ENCODE measurements around the gene NEK6.

NEK6 gene

DNA sequence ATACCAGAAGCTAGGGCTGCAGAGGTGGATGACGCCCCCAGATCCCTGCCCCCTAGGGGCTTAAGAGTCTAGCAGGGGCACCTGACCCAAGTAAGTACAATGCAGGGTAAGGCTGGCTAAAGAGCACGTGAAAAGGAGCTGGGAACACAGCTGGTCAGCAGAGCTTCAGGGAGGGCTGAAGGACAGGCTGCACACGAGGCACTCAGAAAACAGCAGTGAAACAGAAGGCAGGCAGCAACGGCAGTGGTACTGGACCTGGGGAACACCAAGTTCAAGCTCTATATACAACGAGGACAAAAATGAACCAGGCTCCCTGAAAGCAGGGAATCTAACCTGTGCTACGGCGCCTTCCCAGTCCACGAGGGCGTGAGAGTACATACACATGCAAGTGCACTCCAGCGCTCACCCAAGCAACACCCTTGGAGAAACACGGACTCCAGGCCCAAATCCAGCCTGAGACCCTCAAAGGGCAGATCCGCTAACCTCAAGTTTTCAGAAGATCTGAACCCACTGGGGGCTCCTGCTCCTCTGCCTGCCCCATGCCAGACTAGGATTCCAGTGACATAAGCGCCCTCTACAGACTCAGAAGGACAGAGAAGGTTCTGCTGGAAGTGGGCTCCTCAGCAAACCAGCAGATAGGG lies 100.1 kb downstream of the NEK6 start:
- DNase-seq = no peak

DNA sequence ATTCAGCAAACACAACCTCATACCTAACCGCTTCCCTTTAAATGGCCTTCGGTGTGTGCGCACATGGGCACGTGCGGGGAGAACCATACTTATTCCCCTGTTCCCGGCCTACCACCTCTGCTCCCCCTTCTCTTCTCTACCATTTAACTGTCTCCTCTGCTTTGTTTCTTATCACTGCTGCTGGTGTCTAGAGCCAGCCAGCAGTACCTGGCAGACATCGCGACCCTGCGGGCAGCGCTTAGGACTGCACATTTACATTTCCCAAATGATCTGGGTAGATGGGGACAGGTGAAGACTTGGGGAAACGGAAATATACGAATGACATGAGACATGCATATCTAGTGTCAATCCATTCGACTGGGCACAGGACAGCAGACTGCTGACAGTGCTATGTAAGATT lies 100.9 kb downstream of the NEK6 start:
- no peak for DNase-seq

- DNase-seq = no peak
Measured at GRCh38 chr9:124359426-124359825, 101.7 kb downstream of the NEK6 start.

GRCh38 chr9:124359855-124360678 lies 102.3 kb downstream of the NEK6 start:
- no peak for DNase-seq

- DNase-seq = no peak
Measured at GRCh38 chr9:124361128-124361527, 103.4 kb downstream of the NEK6 start.

- no peak for DNase-seq
Measured at GRCh38 chr9:124363326-124364096, 105.8 kb downstream of the NEK6 start.

DNA sequence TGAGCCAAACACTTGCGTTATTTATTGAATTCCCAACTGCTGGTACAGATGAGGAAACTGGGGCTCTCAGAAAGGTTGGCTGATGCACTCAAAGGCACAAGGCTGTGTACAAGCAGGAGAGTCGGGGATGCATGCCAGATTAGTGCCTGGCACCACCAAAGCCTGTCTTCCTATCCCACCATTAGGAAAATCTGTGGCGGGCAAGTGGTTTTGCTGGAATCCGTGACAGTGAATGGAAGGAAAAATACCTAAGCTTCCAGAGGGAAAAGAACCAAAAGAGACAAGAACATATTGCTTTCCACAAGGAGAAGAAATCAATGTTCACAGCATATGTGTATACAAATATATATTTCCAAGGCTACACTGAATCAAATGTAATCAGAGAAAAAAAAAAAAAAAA lies 106.4 kb downstream of the NEK6 start:
- DNase-seq = no peak

GRCh38 chr9:124365036-124365435 lies 107.3 kb downstream of the NEK6 start:
- DNase-seq = no peak

GRCh38 chr9:124366476-124367220 lies 108.9 kb downstream of the NEK6 start:
- DNase-seq = no peak

DNA sequence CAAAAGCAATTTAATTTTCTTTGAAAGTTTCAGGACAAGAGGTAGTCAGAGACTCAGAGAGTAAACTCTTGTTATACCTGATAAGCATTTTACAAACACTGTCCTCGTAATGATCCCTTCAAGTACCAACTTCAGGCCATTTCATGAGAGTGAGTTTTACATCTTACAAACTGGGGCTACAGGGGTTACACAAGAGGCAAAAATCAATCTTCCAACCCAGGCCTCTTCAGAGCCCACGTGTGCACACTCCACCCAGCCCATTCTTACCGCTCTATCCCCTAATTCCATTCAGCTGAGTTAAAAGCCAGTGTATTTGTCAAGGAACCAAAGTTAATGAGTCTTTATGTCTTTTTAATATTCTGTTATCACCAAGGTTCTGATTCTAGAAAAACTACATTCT lies 110.9 kb downstream of the NEK6 start:
- DNase-seq = no peak

GRCh38 chr9:124369231-124369797 lies 111.6 kb downstream of the NEK6 start:
- DNase-seq = no peak

DNA sequence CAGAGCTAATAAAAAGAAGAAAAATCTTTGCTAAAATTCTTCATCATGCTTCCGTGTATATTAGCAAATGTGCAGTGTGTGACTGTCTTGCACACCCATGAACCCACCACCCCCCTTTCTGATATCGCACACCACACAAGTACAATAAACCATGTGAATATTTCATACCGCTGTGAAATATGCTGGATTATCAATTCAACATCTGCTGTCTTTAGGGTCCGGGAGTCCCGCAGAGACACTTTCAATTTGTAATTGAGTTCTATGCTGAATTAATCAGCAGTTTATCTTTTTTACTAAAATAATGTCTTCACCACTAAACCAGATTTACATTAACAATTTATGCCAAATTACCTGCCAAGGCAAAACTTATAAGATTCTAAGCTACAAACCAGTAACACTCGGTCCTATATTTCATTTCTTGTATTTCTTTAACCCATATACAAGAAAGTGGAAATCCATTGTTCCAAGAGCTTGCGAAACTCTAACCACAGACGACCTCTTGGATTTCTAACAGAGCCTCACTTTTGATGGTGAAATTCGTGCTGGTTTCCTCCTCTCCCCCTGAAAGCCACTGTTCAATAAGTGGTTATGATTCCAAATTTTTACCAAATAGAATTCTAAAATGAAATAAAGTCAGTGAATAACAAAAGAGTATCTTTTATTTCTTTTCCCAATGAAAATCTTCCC lies 113.3 kb downstream of the NEK6 start:
- DNase-seq = no peak

DNA sequence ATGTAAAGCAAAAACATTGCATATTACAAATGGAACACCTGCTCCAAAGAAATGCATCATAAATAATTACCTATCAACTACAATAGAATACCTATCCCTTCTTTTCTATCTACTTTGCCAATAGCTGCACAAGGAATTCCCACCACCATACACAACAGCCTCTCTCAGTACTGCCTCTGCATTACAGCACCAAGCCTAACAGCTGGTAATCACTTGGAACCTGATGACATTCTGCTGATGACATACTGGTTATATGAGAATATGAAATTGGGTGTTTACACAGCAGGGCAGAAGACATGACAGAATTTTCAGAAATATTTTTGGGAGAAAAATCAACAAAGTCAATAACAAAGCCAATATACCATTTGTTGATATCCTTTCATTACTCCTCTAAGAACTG lies 114.3 kb downstream of the NEK6 start:
- DNase-seq = no peak

GRCh38 chr9:124373386-124373785 lies 115.6 kb downstream of the NEK6 start:
- DNase-seq = no peak

DNA sequence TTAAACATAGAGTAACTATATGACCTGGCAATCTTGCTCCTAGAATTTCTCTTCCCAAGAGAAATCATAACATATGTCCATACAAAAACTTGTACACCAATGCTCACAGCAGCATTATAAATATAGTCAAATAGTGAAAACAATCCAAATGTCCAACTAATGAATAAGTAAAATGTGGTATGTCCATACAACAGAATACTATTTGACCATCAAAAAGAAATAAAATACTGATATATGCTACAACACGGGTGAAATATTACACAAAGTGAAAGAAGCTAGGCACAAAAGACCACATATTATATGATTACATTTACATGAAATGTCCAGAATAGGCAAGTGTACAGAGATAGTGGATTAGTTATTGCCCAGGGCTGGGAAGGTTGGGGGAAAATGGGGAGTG lies 116.1 kb downstream of the NEK6 start:
- DNase-seq = no peak

- no peak for DNase-seq
Measured at GRCh38 chr9:124375726-124376125, 118.0 kb downstream of the NEK6 start.

DNA sequence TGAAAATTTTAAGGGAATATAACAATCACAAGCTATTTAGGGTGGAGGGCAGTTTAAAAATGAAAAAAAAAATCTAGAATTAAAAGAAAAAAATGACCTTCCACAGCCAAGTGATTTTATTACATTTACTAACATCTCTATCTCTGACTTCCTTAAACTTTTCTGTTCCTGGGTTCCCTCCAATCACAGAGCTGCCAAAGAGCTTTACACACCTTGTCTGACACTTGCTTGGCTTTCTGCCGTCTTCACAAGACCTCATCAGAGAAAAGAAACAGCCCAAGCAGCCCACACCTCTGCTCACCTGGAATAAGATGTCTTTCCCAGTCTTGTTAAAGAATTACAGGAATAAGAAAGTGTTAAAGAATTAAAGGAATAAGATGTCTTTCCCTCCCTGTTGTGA lies 118.6 kb downstream of the NEK6 start:
- no peak for DNase-seq

DNA sequence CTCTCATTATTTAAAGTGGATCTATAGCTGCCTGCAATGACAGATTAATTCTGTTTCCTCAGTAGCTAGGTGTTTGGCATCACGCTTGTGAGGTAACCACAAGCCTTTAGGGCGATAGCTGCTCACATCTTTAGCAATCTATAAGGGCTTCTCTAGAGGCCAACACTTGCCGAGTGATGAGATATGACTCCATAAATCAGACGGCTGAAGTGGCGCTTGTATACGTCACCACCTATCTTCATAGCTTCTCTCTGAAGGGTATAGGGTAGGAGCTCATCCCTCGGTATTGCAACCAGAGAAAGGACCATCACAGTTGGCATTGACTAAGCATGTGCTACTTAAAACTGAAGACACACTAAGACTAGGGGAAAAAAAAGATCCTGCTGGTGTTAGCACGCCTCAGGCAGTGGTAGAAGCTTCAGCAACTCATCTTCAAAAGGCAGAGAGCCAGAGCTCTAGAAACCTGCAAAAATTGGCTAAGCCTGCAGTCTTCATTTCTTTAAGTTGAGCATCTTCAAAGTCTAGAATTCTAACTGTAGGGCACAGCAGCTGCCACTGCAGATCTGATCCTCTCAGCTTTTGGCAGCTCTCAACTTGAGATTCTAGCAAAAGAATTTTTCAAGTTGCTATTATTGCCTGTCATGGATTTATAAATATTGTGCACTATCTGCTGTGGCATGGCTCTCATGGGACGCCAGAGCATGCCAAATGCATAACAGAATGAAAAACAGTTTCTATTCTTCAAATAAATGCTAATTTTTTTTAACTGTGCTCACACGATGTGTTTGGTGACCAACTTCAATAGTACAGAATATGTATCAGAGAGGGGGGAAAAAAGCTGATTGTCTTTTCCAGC lies 120.0 kb downstream of the NEK6 start:
- DNase-seq = no peak

- DNase-seq = no peak
Measured at GRCh38 chr9:124381170-124381945, 123.6 kb downstream of the NEK6 start.

- no peak for DNase-seq
Measured at GRCh38 chr9:124384210-124384609, 126.5 kb downstream of the NEK6 start.
